HEK293 (cell line): Measurements from ENCODE around the gene ZNF555.

Experiments
- BCL11A ChIP-seq: fragments of 450-650 bp; formaldehyde crosslinking; IDR thresholded peaks from 2 replicates; pipeline ENCODE4 v1.5.1; 2016; ENCODE audit warnings: low read depth, missing biosample characterization, missing genetic modification characterization
- EGR2 ChIP-seq: fragments of 450-650 bp; formaldehyde crosslinking; IDR thresholded peaks from 2 replicates; pipeline ENCODE4 v1.5.1; 2016; ENCODE audit warnings: low read depth, missing biosample characterization, missing genetic modification characterization
- GLIS1 ChIP-seq: fragments of 450-650 bp; formaldehyde crosslinking; IDR thresholded peaks from 2 replicates; pipeline ENCODE4 v1.5.1; 2016; ENCODE audit warnings: missing biosample characterization, missing genetic modification characterization
- GLIS2 ChIP-seq: fragments of 450-650 bp; formaldehyde crosslinking; IDR thresholded peaks from 2 replicates; pipeline ENCODE4 v1.5.1; 2016; ENCODE audit warnings: missing biosample characterization, missing genetic modification characterization
- KLF10 ChIP-seq: fragments of 450-650 bp; IDR thresholded peaks from 2 replicates; pipeline ENCODE4 v1.5.1; 2018; ENCODE audit warnings: missing biosample characterization, mild to moderate bottlenecking, missing genetic modification characterization
- KLF7 ChIP-seq: fragments of 450-650 bp; formaldehyde crosslinking; IDR thresholded peaks from 2 replicates; pipeline ENCODE4 v1.5.1; 2016; ENCODE audit warnings: missing biosample characterization, missing genetic modification characterization, borderline replicate concordance
- MZF1 ChIP-seq: fragments of 450-650 bp; formaldehyde crosslinking; IDR thresholded peaks from 2 replicates; pipeline ENCODE4 v1.5.1; 2017; ENCODE audit warnings: missing biosample characterization, missing genetic modification characterization, borderline replicate concordance
- OSR2 ChIP-seq: fragments of 450-650 bp; formaldehyde crosslinking; IDR thresholded peaks from 2 replicates; pipeline ENCODE4 v1.5.1; 2016; ENCODE audit warnings: missing biosample characterization, missing genetic modification characterization
- OVOL3 ChIP-seq: fragments of 450-650 bp; formaldehyde crosslinking; IDR thresholded peaks from 2 replicates; pipeline ENCODE4 v1.5.1; 2016; ENCODE audit warnings: missing biosample characterization, missing genetic modification characterization
- PRDM1 ChIP-seq: fragments of 450-650 bp; formaldehyde crosslinking; IDR thresholded peaks from 2 replicates; pipeline ENCODE4; 2016; ENCODE audit warnings: missing biosample characterization, missing genetic modification characterization
- PRDM4 ChIP-seq: fragments of 450-650 bp; formaldehyde crosslinking; IDR thresholded peaks from 2 replicates; pipeline ENCODE4 v1.5.1; 2017; ENCODE audit warnings: missing biosample characterization, missing genetic modification characterization
- SP7 ChIP-seq: fragments of 450-650 bp; formaldehyde crosslinking; IDR thresholded peaks from 2 replicates; pipeline ENCODE4 v1.5.1; 2016; ENCODE audit warnings: missing biosample characterization, missing genetic modification characterization
- YY1 ChIP-seq: fragments of 450-650 bp; formaldehyde crosslinking; IDR thresholded peaks from 2 replicates; pipeline ENCODE4 v1.5.1; 2018; ENCODE audit warnings: missing biosample characterization, missing genetic modification characterization
- YY2 ChIP-seq: fragments of 450-650 bp; formaldehyde crosslinking; IDR thresholded peaks from 2 replicates; pipeline ENCODE4 v1.5.1; 2016; ENCODE audit warnings: missing biosample characterization, missing genetic modification characterization
- ZBTB26 ChIP-seq: fragments of 450-650 bp; formaldehyde crosslinking; optimal IDR thresholded peaks from 2 replicates; pipeline ENCODE3; 2016; ENCODE audit warnings: missing biosample characterization, mild to moderate bottlenecking, missing genetic modification characterization
- ZFP69B ChIP-seq: fragments of 450-650 bp; formaldehyde crosslinking; IDR thresholded peaks from 2 replicates; pipeline ENCODE4 v1.5.1; 2016; ENCODE audit warnings: missing biosample characterization, missing genetic modification characterization
- ZNF138 ChIP-seq: fragments of 450-650 bp; formaldehyde crosslinking; IDR thresholded peaks from 2 replicates; pipeline ENCODE4 v1.5.1; 2016; ENCODE audit warnings: missing biosample characterization, missing genetic modification characterization, borderline replicate concordance
- ZNF146 ChIP-seq: fragments of 450-650 bp; formaldehyde crosslinking; IDR thresholded peaks from 2 replicates; pipeline ENCODE4 v1.5.1; 2016; ENCODE audit warnings: missing biosample characterization, missing genetic modification characterization
- ZNF155 ChIP-seq: fragments of 450-650 bp; formaldehyde crosslinking; IDR thresholded peaks from 2 replicates; pipeline ENCODE4 v1.5.1; 2016; ENCODE audit warnings: missing biosample characterization, missing genetic modification characterization
- ZNF16 ChIP-seq: fragments of 450-650 bp; formaldehyde crosslinking; IDR thresholded peaks from 2 replicates; pipeline ENCODE4 v1.5.1; 2016; ENCODE audit warnings: low read depth, missing biosample characterization, missing genetic modification characterization
- ZNF239 ChIP-seq: fragments of 450-650 bp; formaldehyde crosslinking; IDR thresholded peaks from 2 replicates; pipeline ENCODE4 v1.5.1; 2016; ENCODE audit warnings: missing biosample characterization, missing genetic modification characterization
- ZNF341 ChIP-seq: fragments of 450-650 bp; formaldehyde crosslinking; IDR thresholded peaks from 2 replicates; pipeline ENCODE4; 2016; ENCODE audit warnings: low read depth, missing biosample characterization, missing genetic modification characterization
- ZNF48 ChIP-seq: fragments of 450-650 bp; formaldehyde crosslinking; IDR thresholded peaks from 2 replicates; pipeline ENCODE4 v1.5.1; 2016; ENCODE audit warnings: missing biosample characterization, missing genetic modification characterization
- ZNF555 ChIP-seq: fragments of 450-650 bp; formaldehyde crosslinking; conservative IDR thresholded peaks from 2 replicates; pipeline ENCODE4 v1.5.1; 2017; ENCODE audit warnings: missing biosample characterization, mild to moderate bottlenecking, missing genetic modification characterization, inconsistent platforms
- ZNF561 ChIP-seq: fragments of 450-650 bp; IDR thresholded peaks from 2 replicates; pipeline ENCODE4 v1.5.1; 2018; ENCODE audit warnings: missing biosample characterization, missing genetic modification characterization, borderline replicate concordance
- ZNF571 ChIP-seq: fragments of 450-650 bp; formaldehyde crosslinking; IDR thresholded peaks from 2 replicates; pipeline ENCODE4 v1.5.0; 2017; ENCODE audit warnings: missing biosample characterization, missing genetic modification characterization
- ZNF580 ChIP-seq: fragments of 450-650 bp; formaldehyde crosslinking; IDR thresholded peaks from 2 replicates; pipeline ENCODE4 v1.5.1; 2016; ENCODE audit warnings: missing biosample characterization, missing genetic modification characterization
- ZNF596 ChIP-seq: fragments of 450-650 bp; IDR thresholded peaks from 2 replicates; pipeline ENCODE4 v1.5.0; 2018; ENCODE audit warnings: missing biosample characterization, mild to moderate bottlenecking, missing genetic modification characterization, moderate library complexity
- ZNF692 ChIP-seq: fragments of 450-650 bp; formaldehyde crosslinking; IDR thresholded peaks from 2 replicates; pipeline ENCODE4 v1.5.1; 2016; ENCODE audit warnings: missing biosample characterization, missing genetic modification characterization
- ZNF704 ChIP-seq: fragments of 450-650 bp; formaldehyde crosslinking; IDR thresholded peaks from 2 replicates; pipeline ENCODE4 v1.5.1; 2016; ENCODE audit warnings: missing biosample characterization, missing genetic modification characterization
- ZNF747 ChIP-seq: fragments of 450-650 bp; formaldehyde crosslinking; IDR thresholded peaks from 2 replicates; pipeline ENCODE4 v1.5.1; 2016; ENCODE audit warnings: missing biosample characterization, missing genetic modification characterization
- ZNF76 ChIP-seq: fragments of 450-650 bp; formaldehyde crosslinking; IDR thresholded peaks from 2 replicates; pipeline ENCODE4; 2016; ENCODE audit warnings: low read depth, missing biosample characterization, missing genetic modification characterization, borderline replicate concordance
- ZNF768 ChIP-seq: fragments of 450-650 bp; formaldehyde crosslinking; IDR thresholded peaks from 2 replicates; pipeline ENCODE4 v1.5.1; 2018; ENCODE audit warnings: missing biosample characterization, mild to moderate bottlenecking, missing genetic modification characterization
- ZNF837 ChIP-seq: fragments of 450-650 bp; formaldehyde crosslinking; IDR thresholded peaks from 2 replicates; pipeline ENCODE4 v1.5.1; 2016; ENCODE audit warnings: missing biosample characterization, missing genetic modification characterization
- ZSCAN30 ChIP-seq: fragments of 450-650 bp; IDR thresholded peaks from 2 replicates; pipeline ENCODE4 v1.5.1; 2018; ENCODE audit warnings: missing biosample characterization, mild to moderate bottlenecking, missing genetic modification characterization, moderate library complexity

ZNF555 gene

GRCh38 chr19:2900296-2901252 is 59.3 kb downstream of the ZNF555 start, which contains the start of gene ZNF57 (continued):
- TF ChIP-seq ZNF692 (tag by site-specific recombination), result peak; percentile 21; the same call in 1 of the 2 replicates
- no peak for TF ChIP-seq ZSCAN30 (tag by site-specific recombination)
- TF ChIP-seq ZNF747 (tag by site-specific recombination), result no peak
- TF ChIP-seq PRDM4 (tag by site-specific recombination), result no peak
- TF ChIP-seq ZNF555 (tag by site-specific recombination), result no peak
- TF ChIP-seq ZNF239, result no peak
- no peak for TF ChIP-seq MZF1 (tag by site-specific recombination)
- peak; percentile 32; the same call in 1 of the 2 replicates for TF ChIP-seq KLF10 (tag by site-specific recombination)
- TF ChIP-seq KLF7 (tag by site-specific recombination), result no peak
- no peak for TF ChIP-seq ZNF16 (tag by site-specific recombination)
- TF ChIP-seq ZNF561 (tag by site-specific recombination), result no peak
- TF ChIP-seq ZFP69B (tag by site-specific recombination), result peak; percentile 16; the same call in 1 of the 2 replicates
- TF ChIP-seq ZNF768 (tag by site-specific recombination), result no peak
- TF ChIP-seq ZNF837 (tag by site-specific recombination), result no peak
- TF ChIP-seq PRDM1 (tag by site-specific recombination), result no peak
- TF ChIP-seq ZNF580, result no peak
- TF ChIP-seq ZNF571 (tag by site-specific recombination), result no peak
- TF ChIP-seq ZNF146 (tag by site-specific recombination), result no peak
- no peak for TF ChIP-seq OVOL3
- no peak for TF ChIP-seq ZNF76 (tag by site-specific recombination)
- TF ChIP-seq GLIS1 (tag by site-specific recombination), result peak; percentile 22; the same call in 1 of the 2 replicates
- TF ChIP-seq ZNF341, result peak; percentile 86
- peak; percentile 38; the same call in 1 of the 2 replicates for TF ChIP-seq BCL11A (tag by site-specific recombination)
- peak; percentile 44; the same call in 1 of the 2 replicates for TF ChIP-seq EGR2
- TF ChIP-seq GLIS2 (tag by site-specific recombination), result peak; percentile 73; the same call in 1 of the 2 replicates
- peak; percentile 93 for TF ChIP-seq ZBTB26
- peak; percentile 39; the same call in 1 of the 2 replicates for TF ChIP-seq SP7 (tag by site-specific recombination)
- no peak for TF ChIP-seq OSR2 (tag by site-specific recombination)
- TF ChIP-seq ZNF596 (tag by site-specific recombination), result peak; percentile 7; the same call in 1 of the 2 replicates
- no peak for TF ChIP-seq ZNF155
- TF ChIP-seq ZNF704 (tag by site-specific recombination), result no peak
- TF ChIP-seq ZNF138 (tag by site-specific recombination), result no peak
- no peak for TF ChIP-seq YY2 (tag by site-specific recombination)
- 0 out of 2 replicates have a peak, but pooled peaks have one; percentile 33 for TF ChIP-seq YY1 (tag by site-specific recombination)
- TF ChIP-seq ZNF48 (tag by site-specific recombination), result no peak
